ENCODE measurements around the gene CRACR2A.

The CRACR2A gene

DNA sequence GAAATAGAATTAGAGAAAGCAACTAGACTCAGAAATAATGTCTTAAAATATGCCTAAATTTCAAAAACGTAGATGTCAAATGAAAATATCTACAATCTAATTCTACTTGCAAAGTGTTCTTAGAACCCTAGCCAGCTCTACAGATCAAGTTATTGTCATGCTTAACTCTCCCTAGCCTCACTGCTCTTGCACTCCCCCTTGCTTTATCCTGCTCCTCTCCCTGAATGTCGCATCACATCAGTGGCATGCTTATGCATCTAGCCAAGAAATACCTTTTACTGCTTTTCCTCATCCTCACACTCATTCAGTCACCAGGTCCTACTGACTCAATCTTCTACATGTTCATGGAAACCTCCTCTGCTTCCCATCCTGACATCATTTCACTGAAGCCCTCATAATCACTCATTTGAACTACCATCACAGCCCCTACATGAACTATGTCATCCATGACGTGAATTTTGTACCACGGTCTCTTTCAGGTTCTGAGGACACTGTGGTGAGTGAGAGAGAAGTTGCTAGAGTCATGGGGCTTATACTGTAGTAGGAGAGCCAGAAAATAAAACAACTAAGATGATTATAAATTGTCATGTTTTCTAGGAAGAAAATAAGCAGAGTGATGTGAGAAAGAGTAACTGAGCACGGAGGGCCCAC, 22.6 kb upstream of the CRACR2A start:
- no peak overlapping the region for H3K27ac ChIP-seq (ENCODE audit: poor library complexity, severe bottlenecking)
- ATAC-seq (ENCODE audit: low read depth) (no peak), DNase-seq (ENCODE audit: low spot score) (no peak)
- no peaks in the 10 kb centered on the region for H3K27me3 ChIP-seq (ENCODE audit: insufficient read depth, poor library complexity, severe bottlenecking)
- peaks cover 7% of the 10 kb centered on the region for H3K4me1 ChIP-seq (ENCODE audit: insufficient read depth, poor library complexity, severe bottlenecking)
- H3K4me3 ChIP-seq (ENCODE audit: severe bottlenecking): no peak overlapping the region
- TF ChIP-seq, protein P1, sequence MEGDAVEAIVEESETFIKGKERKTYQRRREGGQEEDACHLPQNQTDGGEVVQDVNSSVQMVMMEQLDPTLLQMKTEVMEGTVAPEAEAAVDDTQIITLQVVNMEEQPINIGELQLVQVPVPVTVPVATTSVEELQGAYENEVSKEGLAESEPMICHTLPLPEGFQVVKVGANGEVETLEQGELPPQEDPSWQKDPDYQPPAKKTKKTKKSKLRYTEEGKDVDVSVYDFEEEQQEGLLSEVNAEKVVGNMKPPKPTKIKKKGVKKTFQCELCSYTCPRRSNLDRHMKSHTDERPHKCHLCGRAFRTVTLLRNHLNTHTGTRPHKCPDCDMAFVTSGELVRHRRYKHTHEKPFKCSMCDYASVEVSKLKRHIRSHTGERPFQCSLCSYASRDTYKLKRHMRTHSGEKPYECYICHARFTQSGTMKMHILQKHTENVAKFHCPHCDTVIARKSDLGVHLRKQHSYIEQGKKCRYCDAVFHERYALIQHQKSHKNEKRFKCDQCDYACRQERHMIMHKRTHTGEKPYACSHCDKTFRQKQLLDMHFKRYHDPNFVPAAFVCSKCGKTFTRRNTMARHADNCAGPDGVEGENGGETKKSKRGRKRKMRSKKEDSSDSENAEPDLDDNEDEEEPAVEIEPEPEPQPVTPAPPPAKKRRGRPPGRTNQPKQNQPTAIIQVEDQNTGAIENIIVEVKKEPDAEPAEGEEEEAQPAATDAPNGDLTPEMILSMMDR (IDR thresholded peaks at IDR 0.05; ENCODE audit: poor library complexity, severe bottlenecking): no peak
- H3K36me3 ChIP-seq (ENCODE audit: low read depth): no peaks in the 10 kb centered on the region
- H3K9me3 ChIP-seq (ENCODE audit: severe bottlenecking): no peaks in the 10 kb centered on the region

DNA sequence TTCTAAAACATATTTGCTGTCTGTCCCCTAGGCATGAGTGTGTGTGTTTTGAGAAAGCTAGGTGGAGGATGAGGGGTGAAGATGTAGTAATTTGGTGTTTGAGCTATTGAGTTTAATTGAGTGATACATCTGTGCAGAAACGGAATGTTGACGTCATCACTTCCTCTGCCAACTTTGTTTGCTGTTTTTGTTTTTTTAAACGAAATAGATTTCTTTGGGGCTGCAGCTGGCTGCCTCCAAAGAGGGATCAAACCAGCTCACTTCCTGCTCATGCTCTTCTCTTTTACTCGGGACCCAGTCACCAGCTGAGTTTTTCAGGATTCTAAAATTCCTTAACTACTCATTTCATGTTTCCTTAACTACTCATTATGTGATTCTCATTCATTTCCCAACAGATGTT, 19.5 kb upstream of the CRACR2A start:
- no peak for DNase-seq (ENCODE audit: low spot score)
- TF ChIP-seq, protein P1 (IDR thresholded peaks at IDR 0.05; ENCODE audit: poor library complexity, severe bottlenecking): no peak
- peak overlapping the region; percentile 72 for H3K27ac ChIP-seq (ENCODE audit: poor library complexity, severe bottlenecking)
- ATAC-seq (ENCODE audit: low read depth): peak; percentile 29
- no peaks in the 10 kb centered on the region for H3K36me3 ChIP-seq (ENCODE audit: low read depth)
- H3K4me1 ChIP-seq (ENCODE audit: insufficient read depth, poor library complexity, severe bottlenecking): peaks cover 19% of the 10 kb centered on the region
- no peaks in the 10 kb centered on the region for H3K9me3 ChIP-seq (ENCODE audit: severe bottlenecking)
- no peak overlapping the region for H3K4me3 ChIP-seq (ENCODE audit: severe bottlenecking)
- H3K27me3 ChIP-seq (ENCODE audit: insufficient read depth, poor library complexity, severe bottlenecking): no peaks in the 10 kb centered on the region

DNA sequence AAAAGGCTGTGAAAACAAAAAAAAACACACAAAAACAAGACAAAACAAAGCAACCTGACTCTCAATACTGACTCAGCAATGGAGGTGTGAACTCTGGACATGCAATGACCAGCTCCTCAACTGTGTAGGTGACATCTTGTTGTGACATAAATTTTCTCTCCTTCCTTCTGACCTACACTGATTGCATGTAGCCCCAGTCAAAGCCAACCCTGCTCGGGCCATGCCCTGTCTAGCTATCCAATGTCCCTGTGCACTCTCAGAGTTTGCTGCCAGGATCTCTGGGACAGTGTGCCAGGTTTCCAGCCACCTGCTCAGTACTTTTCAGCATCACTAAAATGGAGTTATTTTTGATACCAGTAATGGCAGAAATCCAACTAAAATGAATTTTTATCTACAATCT, 18.9 kb upstream of the CRACR2A start:
- H3K27me3 ChIP-seq (ENCODE audit: insufficient read depth, poor library complexity, severe bottlenecking): no peaks in the 10 kb centered on the region
- no peak for DNase-seq (ENCODE audit: low spot score)
- TF ChIP-seq, protein P1 (IDR thresholded peaks at IDR 0.05; ENCODE audit: poor library complexity, severe bottlenecking): no peak
- no peaks in the 10 kb centered on the region for H3K36me3 ChIP-seq (ENCODE audit: low read depth)
- H3K4me3 ChIP-seq (ENCODE audit: severe bottlenecking): no peak overlapping the region
- no peak for ATAC-seq (ENCODE audit: low read depth)
- peak overlapping the region; percentile 72 for H3K27ac ChIP-seq (ENCODE audit: poor library complexity, severe bottlenecking)
- no peaks in the 10 kb centered on the region for H3K9me3 ChIP-seq (ENCODE audit: severe bottlenecking)
- H3K4me1 ChIP-seq (ENCODE audit: insufficient read depth, poor library complexity, severe bottlenecking): peaks cover 19% of the 10 kb centered on the region

DNA sequence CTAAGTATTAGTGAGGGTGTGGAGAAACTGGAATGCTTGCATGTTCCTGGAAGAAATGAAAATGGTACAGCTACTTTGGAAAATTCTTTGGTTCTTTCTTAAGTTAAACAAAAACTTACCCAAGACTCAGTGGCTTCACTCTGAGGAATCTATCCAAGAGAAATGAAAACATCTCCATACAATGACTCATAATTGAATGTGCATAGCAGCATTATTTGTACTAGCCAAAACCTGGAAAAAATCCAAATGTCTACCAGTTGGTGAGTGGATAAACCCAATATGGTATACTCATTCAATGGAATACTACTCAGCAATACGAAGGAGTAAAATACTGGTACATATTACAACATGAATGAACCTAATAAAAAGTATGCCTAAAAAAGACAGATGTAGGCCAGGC, 18.0 kb upstream of the CRACR2A start:
- H3K36me3 ChIP-seq (ENCODE audit: low read depth): no peaks in the 10 kb centered on the region
- DNase-seq (ENCODE audit: low spot score) (no peak), ATAC-seq (ENCODE audit: low read depth) (peak; percentile 88)
- TF ChIP-seq, protein P1 (IDR thresholded peaks at IDR 0.05; ENCODE audit: poor library complexity, severe bottlenecking): no peak
- H3K4me1 ChIP-seq (ENCODE audit: insufficient read depth, poor library complexity, severe bottlenecking): peaks cover 19% of the 10 kb centered on the region
- peak overlapping the region; percentile 72 for H3K27ac ChIP-seq (ENCODE audit: poor library complexity, severe bottlenecking)
- H3K9me3 ChIP-seq (ENCODE audit: severe bottlenecking): no peaks in the 10 kb centered on the region
- no peaks in the 10 kb centered on the region for H3K27me3 ChIP-seq (ENCODE audit: insufficient read depth, poor library complexity, severe bottlenecking)
- H3K4me3 ChIP-seq (ENCODE audit: severe bottlenecking): no peak overlapping the region

DNA sequence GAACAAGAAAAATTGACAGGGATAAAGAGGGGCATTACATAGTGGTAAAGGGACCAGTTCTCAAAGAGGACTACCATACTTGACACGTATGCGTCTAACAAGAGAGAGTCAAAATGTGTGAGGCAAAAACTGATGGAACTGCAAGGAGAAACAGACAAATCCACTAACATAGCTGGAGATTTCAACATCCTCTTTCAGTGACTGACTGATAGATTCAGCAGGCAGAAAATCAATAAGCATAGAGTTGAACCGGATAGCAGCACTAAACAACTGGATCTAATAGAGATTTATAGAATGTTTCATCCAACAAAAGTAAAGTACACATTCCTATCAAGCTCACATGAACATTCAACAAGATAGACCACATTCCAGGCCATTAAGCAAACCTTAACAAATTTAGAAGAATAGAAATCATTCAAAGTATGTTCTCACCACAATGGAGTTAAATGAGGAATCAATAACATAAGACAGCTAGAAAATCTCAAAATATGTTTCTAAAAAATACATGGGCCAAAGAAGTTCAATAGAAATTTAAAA, 16.1 kb upstream of the CRACR2A start:
- Histone ChIP-seq H3K9me3 (ENCODE audit: severe bottlenecking) (no peaks in the 10 kb centered on the region), H3K27ac (ENCODE audit: poor library complexity, severe bottlenecking) (no peak overlapping the region), H3K36me3 (ENCODE audit: low read depth) (no peaks in the 10 kb centered on the region), H3K4me1 (ENCODE audit: insufficient read depth, poor library complexity, severe bottlenecking) (peaks cover 19% of the 10 kb centered on the region), H3K4me3 (ENCODE audit: severe bottlenecking) (no peak overlapping the region), H3K27me3 (ENCODE audit: insufficient read depth, poor library complexity, severe bottlenecking) (no peaks in the 10 kb centered on the region)
- TF ChIP-seq, protein P1 (IDR thresholded peaks at IDR 0.05; ENCODE audit: poor library complexity, severe bottlenecking): no peak
- ATAC-seq (ENCODE audit: low read depth) (no peak), DNase-seq (ENCODE audit: low spot score) (no peak)
